Thoracic aorta endothelial cell (primary cell): Measurements from ENCODE around the gene MGAT4D. TPM values are rescaled to one million over a fixed set of nuclear protein-coding genes. Genes with fewer than 3 reads are reported as not detected.

Source experiments
- total RNA-seq: library from RNA; depleted of rRNA; stranded (reverse); fragments of >200 nt; gene quantifications from 2 replicates; pipeline ENCODE4 v1.2.3, GENCODE V29; 2012

Gene MGAT4D
- not detected in 2 replicates for total RNA-seq

GRCh38 chr4:140497747-140498636, at the start of gene MGAT4D:
Gene MGAT4D (minus strand): TSS chr4:140498293. CDS start chr4:140498222, 71 bp downstream.

GRCh38 chr4:140523857-140524742, 26.0 kb upstream of the MGAT4D start, which contains the start of gene ELMOD2:
Gene ELMOD2 (plus strand): TSS chr4:140524168. CDS start chr4:140525429, 1,261 bp downstream.

GRCh38 chr4:140427106-140427918, 70.8 kb downstream of the MGAT4D start, which contains the start of gene CLGN:
Gene CLGN (minus strand): TSS chr4:140427648. CDS start chr4:140413078, 14,570 bp downstream.

Other genes starting within 250 kb of the MGAT4D start
- gene SCOC, start 124.6 kb downstream of the MGAT4D start, total RNA-seq, result 86.0 and 93.3 TPM in 2 replicates
- gene CLGN, start 70.6 kb downstream of the MGAT4D start, total RNA-seq, result 0.13 and 2.0 TPM in 2 replicates
- gene ELMOD2, start 25.9 kb upstream of the MGAT4D start, total RNA-seq, result 28.7 and 30.2 TPM in 2 replicates
- gene UCP1, start 70.7 kb upstream of the MGAT4D start, total RNA-seq, result not detected in 2 replicates